ENCODE measurements around the gene TATDN2. TPM values are rescaled to one million over a fixed set of nuclear protein-coding genes. Genes with fewer than 3 reads are reported as not detected.

The TATDN2 gene
- total RNA-seq, 1 donor: 19.2 TPM

DNA sequence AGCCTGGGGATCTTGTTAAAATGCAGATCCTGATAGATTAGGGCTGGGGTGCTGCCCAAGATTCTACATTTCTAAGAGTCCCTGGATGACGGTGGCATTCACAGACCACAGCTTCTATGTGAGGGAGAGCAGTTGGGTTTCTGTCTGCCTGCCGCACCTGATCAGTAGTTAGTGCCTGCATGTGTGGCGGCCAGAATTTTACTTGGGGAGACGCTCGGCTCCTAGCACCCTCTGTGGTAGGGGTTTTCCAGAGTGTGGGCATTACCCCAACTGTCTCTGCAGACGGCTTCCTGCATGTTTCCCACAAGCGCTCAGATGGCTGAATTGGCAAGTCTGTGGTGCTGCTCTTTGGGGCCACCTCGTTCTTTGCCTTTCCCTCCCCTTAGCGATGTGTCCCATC lies 36.2 kb downstream of the TATDN2 start:
- TF ChIP-seq, protein P1, sequence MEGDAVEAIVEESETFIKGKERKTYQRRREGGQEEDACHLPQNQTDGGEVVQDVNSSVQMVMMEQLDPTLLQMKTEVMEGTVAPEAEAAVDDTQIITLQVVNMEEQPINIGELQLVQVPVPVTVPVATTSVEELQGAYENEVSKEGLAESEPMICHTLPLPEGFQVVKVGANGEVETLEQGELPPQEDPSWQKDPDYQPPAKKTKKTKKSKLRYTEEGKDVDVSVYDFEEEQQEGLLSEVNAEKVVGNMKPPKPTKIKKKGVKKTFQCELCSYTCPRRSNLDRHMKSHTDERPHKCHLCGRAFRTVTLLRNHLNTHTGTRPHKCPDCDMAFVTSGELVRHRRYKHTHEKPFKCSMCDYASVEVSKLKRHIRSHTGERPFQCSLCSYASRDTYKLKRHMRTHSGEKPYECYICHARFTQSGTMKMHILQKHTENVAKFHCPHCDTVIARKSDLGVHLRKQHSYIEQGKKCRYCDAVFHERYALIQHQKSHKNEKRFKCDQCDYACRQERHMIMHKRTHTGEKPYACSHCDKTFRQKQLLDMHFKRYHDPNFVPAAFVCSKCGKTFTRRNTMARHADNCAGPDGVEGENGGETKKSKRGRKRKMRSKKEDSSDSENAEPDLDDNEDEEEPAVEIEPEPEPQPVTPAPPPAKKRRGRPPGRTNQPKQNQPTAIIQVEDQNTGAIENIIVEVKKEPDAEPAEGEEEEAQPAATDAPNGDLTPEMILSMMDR (IDR thresholded peaks at IDR 0.05; ENCODE audit: extremely low read depth, low read depth, low read length): no peak
- no peaks in the 10 kb centered on the region for H3K27me3 ChIP-seq (ENCODE audit: insufficient read depth, low read length)
- peaks cover 31% of the 10 kb centered on the region for H3K4me1 ChIP-seq (ENCODE audit: insufficient read depth, low read length)
- no peak overlapping the region for H3K4me2 ChIP-seq (ENCODE audit: insufficient read depth, low read length)
- peaks cover 18% of the 10 kb centered on the region for H3K36me3 ChIP-seq (ENCODE audit: insufficient read depth, low read length)
- H2AFZ ChIP-seq (ENCODE audit: low read length): no peak overlapping the region
- no peaks in the 10 kb centered on the region for H4K20me1 ChIP-seq (ENCODE audit: insufficient read depth, low read length)
- H3K27ac ChIP-seq (ENCODE audit: low read depth, low read length): no peak overlapping the region
- H3K4me3 ChIP-seq (ENCODE audit: insufficient read depth, low read length): no peak overlapping the region
- H3K9me3 ChIP-seq (ENCODE audit: low read depth, low read length): no peaks in the 10 kb centered on the region
- DNase-seq (ENCODE audit: insufficient read length, low spot score, missing footprints): no peak
- H3K79me2 ChIP-seq (ENCODE audit: insufficient read depth, low read length): peaks cover 9% of the 10 kb centered on the region

GRCh38 chr3:10285272-10286132 lies 37.2 kb downstream of the TATDN2 start:
- TF ChIP-seq, protein P1 (IDR thresholded peaks at IDR 0.05; ENCODE audit: extremely low read depth, low read depth, low read length): no peak
- Histone ChIP-seq H4K20me1 (ENCODE audit: insufficient read depth, low read length) (peaks cover under 1% of the 10 kb centered on the region), H3K27me3 (ENCODE audit: insufficient read depth, low read length) (no peaks in the 10 kb centered on the region), H3K79me2 (ENCODE audit: insufficient read depth, low read length) (peaks cover 9% of the 10 kb centered on the region), H3K4me3 (ENCODE audit: insufficient read depth, low read length) (no peak overlapping the region), H3K4me1 (ENCODE audit: insufficient read depth, low read length) (peaks cover 31% of the 10 kb centered on the region), H3K27ac (ENCODE audit: low read depth, low read length) (no peak overlapping the region), H2AFZ (ENCODE audit: low read length) (no peak overlapping the region), H3K4me2 (ENCODE audit: insufficient read depth, low read length) (no peak overlapping the region), H3K9me3 (ENCODE audit: low read depth, low read length) (no peaks in the 10 kb centered on the region), H3K36me3 (ENCODE audit: insufficient read depth, low read length) (peaks cover 10% of the 10 kb centered on the region)
- no peak for DNase-seq (ENCODE audit: insufficient read length, low spot score, missing footprints)

GRCh38 chr3:10286133-10286524 lies 37.9 kb downstream of the TATDN2 start:
- H3K4me1 ChIP-seq (ENCODE audit: insufficient read depth, low read length): peaks cover 31% of the 10 kb centered on the region
- H3K9me3 ChIP-seq (ENCODE audit: low read depth, low read length): no peaks in the 10 kb centered on the region
- no peak overlapping the region for H2AFZ ChIP-seq (ENCODE audit: low read length)
- peaks cover 7% of the 10 kb centered on the region for H3K36me3 ChIP-seq (ENCODE audit: insufficient read depth, low read length)
- H3K27ac ChIP-seq (ENCODE audit: low read depth, low read length): no peak overlapping the region
- no peak overlapping the region for H3K4me2 ChIP-seq (ENCODE audit: insufficient read depth, low read length)
- peaks cover 9% of the 10 kb centered on the region for H3K79me2 ChIP-seq (ENCODE audit: insufficient read depth, low read length)
- no peak for DNase-seq (ENCODE audit: insufficient read length, low spot score, missing footprints)
- no peak overlapping the region for H3K4me3 ChIP-seq (ENCODE audit: insufficient read depth, low read length)
- TF ChIP-seq, protein P1 (IDR thresholded peaks at IDR 0.05; ENCODE audit: extremely low read depth, low read depth, low read length): no peak
- H4K20me1 ChIP-seq (ENCODE audit: insufficient read depth, low read length): peaks cover 3% of the 10 kb centered on the region
- H3K27me3 ChIP-seq (ENCODE audit: insufficient read depth, low read length): no peaks in the 10 kb centered on the region

DNA sequence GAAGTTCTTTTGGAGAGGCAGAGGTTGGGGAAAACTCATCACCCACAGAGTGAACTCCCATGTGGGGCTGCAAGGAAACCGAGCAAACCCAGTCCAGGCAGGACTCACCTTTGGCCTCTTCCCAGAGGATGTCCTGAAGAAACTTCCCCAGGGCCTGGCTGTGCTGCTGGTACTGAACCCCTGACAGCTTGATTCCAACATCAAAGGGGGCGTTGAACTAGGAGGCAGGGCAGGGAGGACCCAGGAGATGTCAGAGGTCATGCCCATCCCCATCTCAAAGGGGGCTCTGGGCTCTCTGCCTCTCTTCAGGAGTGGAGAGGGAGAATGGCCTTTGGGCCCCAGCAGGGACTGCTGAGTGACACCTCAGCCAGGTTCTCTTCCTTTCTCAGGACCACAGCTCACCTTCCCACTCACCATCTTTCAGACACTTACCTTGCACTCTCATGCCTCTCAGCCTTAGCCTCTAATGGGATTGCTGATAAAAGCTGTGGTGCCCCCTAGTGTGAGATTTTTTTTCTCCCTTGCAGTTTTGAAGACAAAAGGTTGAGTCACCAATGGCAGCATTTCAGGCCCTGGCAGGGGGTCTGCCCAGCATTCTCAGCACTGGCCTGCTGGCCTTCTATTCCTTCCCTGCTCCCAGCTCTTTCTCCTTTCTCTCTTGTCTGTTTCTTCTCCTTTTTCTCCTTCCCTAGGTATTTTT lies 38.5 kb downstream of the TATDN2 start:
- TF ChIP-seq, protein P1 (IDR thresholded peaks at IDR 0.05; ENCODE audit: extremely low read depth, low read depth, low read length): peak; percentile 64
- DNase-seq (ENCODE audit: insufficient read length, low spot score, missing footprints): no peak
- Histone ChIP-seq H3K4me2 (ENCODE audit: insufficient read depth, low read length) (no peak overlapping the region), H2AFZ (ENCODE audit: low read length) (no peak overlapping the region), H3K36me3 (ENCODE audit: insufficient read depth, low read length) (peaks cover 7% of the 10 kb centered on the region), H3K79me2 (ENCODE audit: insufficient read depth, low read length) (peaks cover 9% of the 10 kb centered on the region), H3K4me3 (ENCODE audit: insufficient read depth, low read length) (no peak overlapping the region), H3K27ac (ENCODE audit: low read depth, low read length) (no peak overlapping the region), H3K9me3 (ENCODE audit: low read depth, low read length) (no peaks in the 10 kb centered on the region), H4K20me1 (ENCODE audit: insufficient read depth, low read length) (peaks cover 3% of the 10 kb centered on the region), H3K4me1 (ENCODE audit: insufficient read depth, low read length) (peaks cover 29% of the 10 kb centered on the region), H3K27me3 (ENCODE audit: insufficient read depth, low read length) (no peaks in the 10 kb centered on the region)
